ENCODE data around the gene SERPINI2.

The SERPINI2 gene

GRCh38 chr3:167473863-167474262, at the start of gene SERPINI2:
SERPINI2 (minus strand) TSS chr3:167474042; CDS start chr3:167471834, 2,208 bp downstream.
- POLR2A ChIA-PET = no interaction called here
- Histone ChIP-seq H3K27ac (ENCODE audit: extremely low read depth, low read depth, low read length) (no peak within 1 kb of the TSS), H3K9me3 (ENCODE audit: control insufficient read depth, insufficient read depth, low read depth, low read length) (no peaks in the 10 kb centered on the region), H3K36me3 (ENCODE audit: control insufficient read depth in 2 of 2, insufficient read depth in 1 of 2, low read length in 2 of 2) (no peaks in the 10 kb centered on the region), H3K4me3 (ENCODE audit: low read depth, low read length) (no peak within 1 kb of the TSS), H3K4me1 (ENCODE audit: control insufficient read depth, insufficient read depth, low read length) (no peaks in the 10 kb centered on the region)
- CTCF ChIA-PET = interaction anchor here (1.2 kb wide), 1 partner anchor 19 kb away, joined by 3 read pairs; no protein-coding TSS in a partner anchor
- no peak for TF ChIP-seq ZNF2 (tag by site-specific recombination; IDR thresholded peaks at IDR 0.05)
- no peak for TF ChIP-seq HOXC10 (CRISPR knock-in tag; IDR thresholded peaks at IDR 0.05)
- no peak for TF ChIP-seq ZNF248 (tag by site-specific recombination; IDR thresholded peaks at IDR 0.05)
- no peak for TF ChIP-seq ZNF549 (tag by site-specific recombination; IDR thresholded peaks at IDR 0.05)
- TF ChIP-seq ZNF645 (tag by site-specific recombination; IDR thresholded peaks at IDR 0.05) = no peak
- TF ChIP-seq ZNF488 (tag by site-specific recombination; IDR thresholded peaks at IDR 0.05) = no peak
- TF ChIP-seq ZNF785 (tag by site-specific recombination; IDR thresholded peaks at IDR 0.05) = no peak
- TF ChIP-seq SALL2 (tag by site-specific recombination; IDR thresholded peaks at IDR 0.05; ENCODE audit: borderline replicate concordance) = no peak
- no peak for TF ChIP-seq ZNF416 (tag by site-specific recombination; IDR thresholded peaks at IDR 0.05)
- TF ChIP-seq, protein P1, sequence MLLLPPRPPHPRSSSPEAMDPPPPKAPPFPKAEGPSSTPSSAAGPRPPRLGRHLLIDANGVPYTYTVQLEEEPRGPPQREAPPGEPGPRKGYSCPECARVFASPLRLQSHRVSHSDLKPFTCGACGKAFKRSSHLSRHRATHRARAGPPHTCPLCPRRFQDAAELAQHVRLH (tag by site-specific recombination; IDR thresholded peaks at IDR 0.05) = no peak
- TF ChIP-seq ZNF558 (tag by site-specific recombination; IDR thresholded peaks at IDR 0.05) = no peak
- no peak for TF ChIP-seq ZNF658 (tag by site-specific recombination; IDR thresholded peaks at IDR 0.05)
- TF ChIP-seq ZSCAN23 (tag by site-specific recombination; IDR thresholded peaks at IDR 0.05) = no peak
- no peak for TF ChIP-seq ZNF701 (tag by site-specific recombination; IDR thresholded peaks at IDR 0.05)
- TF ChIP-seq ZNF24 (tag by site-specific recombination; IDR thresholded peaks at IDR 0.05) = no peak
- TF ChIP-seq ZNF112 (tag by site-specific recombination; IDR thresholded peaks at IDR 0.05) = no peak
- TF ChIP-seq ZNF513 (tag by site-specific recombination; IDR thresholded peaks at IDR 0.05) = no peak
- TF ChIP-seq SP7 (tag by site-specific recombination; IDR thresholded peaks at IDR 0.05) = no peak

- CTCF ChIA-PET = no interaction called here
- Histone ChIP-seq H3K4me1 (ENCODE audit: control insufficient read depth, insufficient read depth, low read length) (no peaks in the 10 kb centered on the region), H3K9me3 (ENCODE audit: control insufficient read depth, insufficient read depth, low read depth, low read length) (no peaks in the 10 kb centered on the region), H3K4me3 (ENCODE audit: low read depth, low read length) (no peak overlapping the region), H3K36me3 (ENCODE audit: control insufficient read depth in 2 of 2, insufficient read depth in 1 of 2, low read length in 2 of 2) (no peaks in the 10 kb centered on the region), H3K27ac (ENCODE audit: extremely low read depth, low read depth, low read length) (no peak overlapping the region)
- POLR2A ChIA-PET = no interaction called here
- TF ChIP-seq OSR2 (tag by site-specific recombination; IDR thresholded peaks at IDR 0.05) = no peak
- TF ChIP-seq ZNF391 (tag by site-specific recombination; IDR thresholded peaks at IDR 0.05; ENCODE audit: borderline replicate concordance, low read depth) = no peak
- TF ChIP-seq, protein P2, sequence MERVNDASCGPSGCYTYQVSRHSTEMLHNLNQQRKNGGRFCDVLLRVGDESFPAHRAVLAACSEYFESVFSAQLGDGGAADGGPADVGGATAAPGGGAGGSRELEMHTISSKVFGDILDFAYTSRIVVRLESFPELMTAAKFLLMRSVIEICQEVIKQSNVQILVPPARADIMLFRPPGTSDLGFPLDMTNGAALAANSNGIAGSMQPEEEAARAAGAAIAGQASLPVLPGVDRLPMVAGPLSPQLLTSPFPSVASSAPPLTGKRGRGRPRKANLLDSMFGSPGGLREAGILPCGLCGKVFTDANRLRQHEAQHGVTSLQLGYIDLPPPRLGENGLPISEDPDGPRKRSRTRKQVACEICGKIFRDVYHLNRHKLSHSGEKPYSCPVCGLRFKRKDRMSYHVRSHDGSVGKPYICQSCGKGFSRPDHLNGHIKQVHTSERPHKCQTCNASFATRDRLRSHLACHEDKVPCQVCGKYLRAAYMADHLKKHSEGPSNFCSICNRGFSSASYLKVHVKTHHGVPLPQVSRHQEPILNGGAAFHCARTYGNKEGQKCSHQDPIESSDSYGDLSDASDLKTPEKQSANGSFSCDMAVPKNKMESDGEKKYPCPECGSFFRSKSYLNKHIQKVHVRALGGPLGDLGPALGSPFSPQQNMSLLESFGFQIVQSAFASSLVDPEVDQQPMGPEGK (tag by site-specific recombination; IDR thresholded peaks at IDR 0.05) = no peak
- no peak for TF ChIP-seq ZNF692 (tag by site-specific recombination; IDR thresholded peaks at IDR 0.05)
- no peak for TF ChIP-seq SALL2 (tag by site-specific recombination; IDR thresholded peaks at IDR 0.05; ENCODE audit: borderline replicate concordance)
- TF ChIP-seq ZNF398 (tag by site-specific recombination; IDR thresholded peaks at IDR 0.05) = no peak
- no peak for TF ChIP-seq HOXA7 (CRISPR knock-in tag; IDR thresholded peaks at IDR 0.05; ENCODE audit: borderline replicate concordance)
- TF ChIP-seq ZNF664 (tag by site-specific recombination; IDR thresholded peaks at IDR 0.05) = no peak
Observed at GRCh38 chr3:167521006-167521355, 47.1 kb upstream of the SERPINI2 start.

Measured in HEK293 (cell line).